GM19238 (cell line): ENCODE measurements around the gene CHD6.

Source experiments
- DNase-seq: peaks from one replicate; pipeline ENCODE4 v3.0.0; 2011; ENCODE audit warnings: low spot score; ENCODE audit not compliant: insufficient read length

The CHD6 gene

DNA sequence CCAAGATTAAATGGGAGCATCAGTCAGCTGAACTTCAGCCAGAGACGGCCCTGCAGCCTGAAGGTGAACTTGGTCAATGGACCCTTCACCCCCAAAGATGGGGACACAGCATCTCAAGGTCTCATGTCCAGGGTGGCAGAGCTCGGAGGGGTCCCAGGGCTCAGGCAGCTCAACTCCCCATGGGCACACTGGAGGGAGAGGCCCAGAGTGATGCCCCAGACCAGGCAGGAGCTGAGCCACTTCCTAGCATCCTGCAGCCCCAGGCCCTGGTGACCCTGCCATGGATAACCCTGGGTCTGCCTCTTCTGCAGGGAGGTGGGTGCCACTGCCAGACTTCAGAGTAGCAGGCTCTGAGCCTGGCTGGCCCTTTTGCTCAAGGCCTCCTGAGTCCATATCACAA, 224.1 kb downstream of the CHD6 start:
- no peak for DNase-seq

DNA sequence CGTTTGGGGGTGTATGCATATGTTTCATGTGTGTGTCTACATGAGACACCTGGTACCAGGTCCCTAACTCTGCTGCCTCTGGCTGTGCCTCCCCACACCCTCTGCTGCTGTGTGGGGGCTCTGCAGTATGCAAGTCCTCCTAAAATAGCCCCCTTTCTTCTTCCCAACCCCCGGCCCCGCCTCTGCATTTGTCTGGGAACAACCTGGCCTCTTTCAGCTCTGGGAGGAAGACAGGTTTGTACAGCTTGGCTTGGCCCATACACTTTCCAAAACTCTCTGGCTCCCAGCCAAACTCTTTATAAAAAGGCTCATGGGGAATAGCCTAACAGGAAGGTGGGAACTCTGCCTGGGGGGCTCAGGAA, 224.5 kb downstream of the CHD6 start:
- no peak for DNase-seq

DNA sequence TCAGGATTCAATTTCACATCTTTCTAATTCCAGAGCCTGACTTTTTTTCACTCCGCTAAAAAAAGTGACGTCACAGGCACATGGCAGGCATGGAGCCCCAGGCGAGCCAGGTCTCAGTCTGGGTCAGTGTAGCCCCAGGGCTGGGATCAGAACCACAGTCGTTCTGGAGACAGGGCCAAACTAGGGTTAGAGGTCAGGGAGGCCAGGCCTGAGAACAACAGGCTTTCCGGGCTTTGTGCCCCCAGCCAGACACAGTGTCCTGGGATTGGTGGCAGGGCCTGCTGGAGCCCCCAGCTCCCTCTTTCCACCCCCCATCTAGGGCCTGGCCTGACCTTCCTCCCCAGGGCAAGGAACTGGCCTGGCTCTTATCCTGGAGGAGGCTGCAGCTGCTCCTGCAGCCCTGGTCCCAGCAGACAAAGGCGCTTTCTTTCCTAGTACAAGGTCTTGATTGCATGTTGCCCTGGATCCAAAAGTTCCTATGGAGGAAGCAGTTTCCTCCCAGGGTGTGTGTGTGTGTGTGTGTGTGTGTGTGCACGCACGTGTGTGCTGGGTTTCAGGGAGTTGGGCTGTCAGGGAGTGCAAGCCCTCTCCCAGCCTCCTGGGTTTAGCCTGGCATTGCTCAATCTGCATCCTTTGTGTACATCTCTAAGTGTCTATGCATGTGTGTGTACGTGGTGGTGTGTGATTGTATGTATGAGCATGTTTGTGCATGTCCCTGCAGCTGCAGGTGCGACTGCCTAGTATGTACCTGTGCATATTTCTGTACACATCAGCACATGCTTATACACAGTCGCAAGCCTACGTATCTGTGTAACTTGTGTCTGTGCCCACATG, 225.1 kb downstream of the CHD6 start:
- DNase-seq, result no peak

DNA sequence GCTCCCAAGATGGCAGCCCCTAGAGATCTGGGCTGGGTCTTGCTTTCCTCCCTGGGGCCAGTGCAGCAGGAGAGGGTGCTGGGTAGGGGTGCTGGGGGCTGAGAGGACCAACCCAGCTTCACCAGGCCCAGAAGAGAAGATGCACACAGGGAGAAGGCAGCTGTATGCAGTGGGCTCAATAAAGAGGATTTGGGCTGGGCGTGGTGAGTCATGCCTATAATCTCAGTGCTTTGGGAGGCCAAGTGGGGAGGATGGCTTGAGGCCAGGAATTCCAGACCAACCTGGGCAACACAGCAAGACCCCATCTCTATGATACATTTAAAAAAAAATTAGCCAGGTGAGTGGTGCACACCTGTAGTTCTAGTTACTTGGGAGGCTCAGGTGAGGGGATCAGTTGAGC, 225.9 kb downstream of the CHD6 start:
- DNase-seq, result no peak

DNA sequence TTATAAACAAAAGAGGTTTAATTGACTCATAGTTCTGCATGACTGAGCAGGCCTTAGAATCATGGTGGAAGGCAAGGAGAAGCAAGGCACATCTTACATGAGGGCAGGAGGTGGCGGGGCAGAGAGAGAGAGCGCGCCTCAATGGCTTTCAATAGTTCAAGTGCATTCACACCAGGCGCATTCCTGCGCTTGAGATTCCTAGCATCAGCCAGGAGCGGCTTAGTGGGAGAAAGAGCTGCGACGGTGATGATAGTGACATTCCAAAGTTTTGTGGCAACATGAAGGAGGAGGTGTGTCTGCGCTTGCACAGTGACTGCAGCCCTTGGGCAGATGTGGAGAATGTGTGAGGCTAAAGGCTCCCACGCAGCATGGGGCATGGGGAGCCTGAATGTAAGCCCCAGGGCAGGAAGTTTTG, 226.6 kb downstream of the CHD6 start:
- no peak for DNase-seq

DNA sequence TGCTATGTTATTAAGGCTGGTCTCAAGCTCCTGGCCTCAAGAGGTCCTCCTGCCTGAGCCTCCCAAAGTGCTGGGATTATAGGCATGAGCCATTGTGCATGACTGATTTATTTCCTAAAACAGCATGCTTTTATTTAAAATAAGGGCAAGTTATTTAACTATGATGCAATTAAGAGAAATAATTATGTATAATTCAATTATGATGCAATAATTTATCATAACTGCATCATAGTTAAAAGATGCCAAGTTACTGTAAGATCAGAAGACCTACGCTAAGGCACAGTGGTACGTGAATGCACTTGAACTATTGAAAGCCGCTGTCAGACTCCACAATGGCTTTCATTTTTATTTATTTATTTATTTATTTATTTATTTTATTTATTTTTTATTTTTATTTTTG, 227.3 kb downstream of the CHD6 start:
- no peak for DNase-seq

DNA sequence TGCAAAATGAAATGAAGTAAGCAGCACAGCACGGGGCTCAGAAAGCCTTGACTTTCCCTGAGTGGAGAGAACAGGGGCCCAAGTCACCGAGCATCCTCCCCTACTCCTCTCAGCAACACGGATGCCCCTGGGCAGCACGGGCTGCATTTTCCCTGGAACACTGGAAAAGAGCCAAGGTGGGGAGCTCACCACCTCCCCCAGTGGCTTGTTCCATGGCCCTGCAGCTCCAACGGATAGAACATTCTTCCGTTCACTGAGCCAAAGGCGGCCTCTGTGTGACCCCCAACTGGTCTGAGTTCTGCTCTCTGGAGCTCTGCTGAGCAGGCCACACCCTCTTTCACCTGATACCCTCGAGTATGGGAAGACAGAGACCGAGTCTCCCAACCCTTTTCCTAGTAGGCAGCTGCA, 230.7 kb downstream of the CHD6 start:
- DNase-seq, result no peak

DNA sequence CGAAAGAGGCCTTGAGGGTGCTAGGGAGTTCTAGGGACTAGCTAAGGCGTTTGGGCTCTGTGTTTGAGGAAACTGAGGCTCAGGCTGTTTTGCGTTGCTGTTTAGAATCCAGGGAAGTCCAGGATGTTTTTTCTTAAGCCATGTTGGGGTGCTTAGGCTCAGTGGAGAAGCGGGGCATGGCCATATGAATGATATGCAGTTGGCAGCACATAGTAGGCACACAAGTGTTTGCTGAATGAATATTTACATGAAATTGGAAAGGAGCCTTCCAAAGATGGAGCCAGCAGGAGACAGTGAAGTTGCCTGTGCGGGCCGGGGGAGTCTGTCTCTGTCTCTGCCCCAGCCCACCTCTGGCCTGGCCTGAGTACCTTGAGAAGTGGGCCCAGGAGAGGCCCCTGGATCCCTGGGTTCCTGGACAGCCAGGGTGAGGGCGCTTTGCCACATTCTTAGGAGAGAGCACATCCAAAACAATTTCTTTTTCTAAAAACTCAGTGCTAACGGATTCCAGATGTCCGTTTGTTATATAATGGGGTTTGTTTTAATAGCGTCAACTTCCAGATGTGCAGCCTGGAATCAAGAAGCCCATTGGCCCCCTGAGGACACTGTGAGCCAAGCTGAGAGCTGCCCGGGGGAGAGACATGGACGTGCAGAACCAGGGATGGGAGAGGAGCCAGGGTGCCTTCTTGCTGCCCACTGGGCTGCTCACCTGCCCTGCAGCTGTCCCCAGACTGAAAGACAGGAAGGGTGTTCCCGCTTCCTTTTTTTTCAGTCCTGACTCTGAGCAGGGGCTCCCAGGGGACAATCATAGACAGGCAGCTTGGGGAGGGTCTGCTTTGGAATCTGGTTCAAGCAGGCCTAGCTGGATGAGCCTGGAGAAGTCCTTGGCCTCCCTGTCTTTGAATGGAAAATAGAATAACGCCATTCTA, 231.4 kb downstream of the CHD6 start:
- no peak for DNase-seq

DNA sequence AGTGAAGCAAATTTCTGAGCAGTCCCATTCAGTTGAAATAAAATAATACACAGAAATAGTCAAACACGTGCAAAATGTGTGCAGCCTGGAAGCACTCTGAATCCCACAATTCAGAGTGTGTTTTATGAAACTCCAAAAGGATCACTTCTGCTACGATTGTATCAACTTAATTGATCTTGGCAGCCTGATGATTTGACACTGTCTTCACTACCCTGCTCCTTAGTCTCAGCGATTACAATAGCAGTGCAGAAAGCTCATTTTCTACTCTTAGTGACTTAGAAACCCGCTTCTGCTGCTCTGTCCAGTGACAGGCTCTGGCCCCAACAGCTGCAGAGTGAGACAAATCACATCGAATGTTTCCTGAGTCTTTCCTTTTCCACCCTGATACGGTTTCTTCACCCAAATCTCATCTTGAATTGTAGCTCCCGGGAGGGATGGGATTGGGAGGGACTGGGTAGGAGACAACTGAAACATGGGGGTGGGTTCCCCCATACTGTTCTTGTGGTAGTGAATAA, 235.3 kb downstream of the CHD6 start:
- DNase-seq, result no peak

DNA sequence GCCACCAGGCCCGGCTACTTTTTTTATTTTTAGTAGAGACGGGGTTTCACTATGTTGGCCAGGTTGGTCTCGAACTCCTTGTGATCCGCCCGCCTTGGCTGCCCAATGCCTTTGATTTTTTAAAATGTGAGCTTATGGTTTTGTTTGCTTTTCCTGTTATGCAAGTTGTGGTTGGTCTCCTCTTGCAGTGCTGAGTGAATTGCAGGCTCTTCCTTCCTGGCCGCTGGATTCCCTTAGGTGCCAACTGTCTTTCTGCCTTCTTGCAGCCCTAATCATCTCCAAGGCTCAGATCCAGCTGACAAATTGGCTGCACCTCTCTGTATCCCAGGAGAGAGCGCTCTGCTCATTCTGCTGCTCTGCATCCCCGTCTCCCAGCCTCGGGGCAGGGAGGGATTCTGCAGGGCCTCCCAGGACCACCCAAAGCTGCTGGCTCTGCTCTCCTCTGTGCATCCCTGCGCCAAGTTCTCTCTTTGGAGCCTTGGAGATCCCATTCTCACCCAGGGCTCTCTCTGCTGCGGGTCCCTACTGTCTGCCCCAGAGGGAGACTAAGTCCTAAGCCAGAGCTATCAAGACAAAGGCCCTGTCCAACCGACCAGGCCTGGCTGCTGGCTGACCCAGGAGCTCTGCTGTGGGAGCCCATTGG, 237.5 kb downstream of the CHD6 start:
- DNase-seq, result no peak

DNA sequence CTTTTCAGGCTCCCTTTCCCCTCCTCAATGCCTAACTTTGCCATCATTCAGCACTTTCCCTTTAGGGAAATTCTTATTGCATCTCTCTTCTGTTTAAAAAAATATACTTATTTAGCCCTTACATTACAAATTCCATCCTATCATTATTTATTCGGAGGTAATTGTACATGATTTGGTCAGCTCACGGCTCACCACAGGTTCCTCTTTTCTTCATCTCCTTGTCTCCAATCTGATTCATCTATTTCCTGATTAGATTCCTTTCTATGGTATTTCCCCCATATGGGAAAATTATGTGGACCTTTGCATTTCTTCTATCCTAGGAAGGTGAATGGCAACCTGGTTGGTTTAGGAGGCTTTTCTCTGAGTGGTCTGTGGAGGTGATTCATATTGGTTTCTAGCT, 238.6 kb downstream of the CHD6 start:
- DNase-seq, result no peak

DNA sequence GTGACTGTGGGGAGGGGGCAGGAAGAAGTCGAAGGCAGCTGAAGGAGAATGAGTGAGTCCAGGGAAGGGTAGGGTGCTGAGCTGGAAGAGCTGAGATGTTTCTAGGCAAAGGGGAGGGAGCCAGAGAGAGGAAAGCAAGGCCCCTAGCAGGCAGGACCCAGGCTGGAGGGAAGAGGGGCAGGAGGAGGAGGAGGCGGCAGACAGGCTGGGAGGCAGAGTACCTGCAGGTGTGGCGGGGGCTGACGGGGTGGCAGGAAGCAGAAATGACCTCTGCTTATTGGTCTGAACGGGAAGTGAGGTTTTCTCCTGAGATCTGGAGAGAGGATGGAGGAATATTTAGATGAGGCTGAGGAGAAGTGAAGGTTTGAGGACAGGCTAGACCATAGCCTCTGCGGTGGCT, 240.9 kb downstream of the CHD6 start:
- DNase-seq, result no peak

DNA sequence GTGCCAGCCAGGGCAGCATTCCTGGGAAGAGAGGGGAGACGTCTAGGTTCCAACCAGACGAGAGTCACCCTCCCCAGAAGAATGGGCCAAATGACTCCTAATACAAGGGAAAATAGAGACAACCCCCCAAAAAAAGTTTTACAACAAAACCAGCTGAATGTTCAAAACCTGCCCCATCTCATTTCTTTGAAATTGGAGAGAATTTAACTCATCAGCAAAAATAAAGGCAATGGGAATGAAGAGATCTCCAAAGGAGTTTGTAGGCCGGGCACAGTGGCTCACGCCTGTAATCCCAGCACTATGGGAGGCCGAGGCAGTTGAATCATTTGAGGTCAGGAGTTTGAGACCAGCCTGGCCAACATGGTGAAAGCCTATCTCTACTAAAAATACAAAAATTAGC, 241.8 kb downstream of the CHD6 start:
- DNase-seq, result no peak

DNA sequence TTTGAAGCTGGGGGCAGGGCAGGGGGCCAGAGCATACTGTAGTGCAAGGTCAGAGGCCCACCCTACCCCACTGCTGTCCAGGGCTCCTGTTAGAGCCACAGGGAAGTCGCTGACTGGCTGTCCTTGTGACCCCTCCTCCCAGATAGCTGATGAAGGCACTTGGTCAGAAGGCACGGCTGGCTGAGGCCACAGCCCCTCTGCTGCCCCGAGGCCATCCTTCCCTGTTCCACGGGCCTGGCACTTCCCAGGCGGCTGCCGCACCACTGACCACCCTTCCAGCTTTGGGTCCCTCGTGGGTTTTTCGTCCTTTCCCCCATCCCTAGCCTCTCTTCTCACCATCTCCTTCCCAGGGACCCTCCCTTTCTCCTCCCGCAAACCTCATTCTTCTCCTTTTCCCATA, 242.3 kb downstream of the CHD6 start:
- DNase-seq, result no peak

DNA sequence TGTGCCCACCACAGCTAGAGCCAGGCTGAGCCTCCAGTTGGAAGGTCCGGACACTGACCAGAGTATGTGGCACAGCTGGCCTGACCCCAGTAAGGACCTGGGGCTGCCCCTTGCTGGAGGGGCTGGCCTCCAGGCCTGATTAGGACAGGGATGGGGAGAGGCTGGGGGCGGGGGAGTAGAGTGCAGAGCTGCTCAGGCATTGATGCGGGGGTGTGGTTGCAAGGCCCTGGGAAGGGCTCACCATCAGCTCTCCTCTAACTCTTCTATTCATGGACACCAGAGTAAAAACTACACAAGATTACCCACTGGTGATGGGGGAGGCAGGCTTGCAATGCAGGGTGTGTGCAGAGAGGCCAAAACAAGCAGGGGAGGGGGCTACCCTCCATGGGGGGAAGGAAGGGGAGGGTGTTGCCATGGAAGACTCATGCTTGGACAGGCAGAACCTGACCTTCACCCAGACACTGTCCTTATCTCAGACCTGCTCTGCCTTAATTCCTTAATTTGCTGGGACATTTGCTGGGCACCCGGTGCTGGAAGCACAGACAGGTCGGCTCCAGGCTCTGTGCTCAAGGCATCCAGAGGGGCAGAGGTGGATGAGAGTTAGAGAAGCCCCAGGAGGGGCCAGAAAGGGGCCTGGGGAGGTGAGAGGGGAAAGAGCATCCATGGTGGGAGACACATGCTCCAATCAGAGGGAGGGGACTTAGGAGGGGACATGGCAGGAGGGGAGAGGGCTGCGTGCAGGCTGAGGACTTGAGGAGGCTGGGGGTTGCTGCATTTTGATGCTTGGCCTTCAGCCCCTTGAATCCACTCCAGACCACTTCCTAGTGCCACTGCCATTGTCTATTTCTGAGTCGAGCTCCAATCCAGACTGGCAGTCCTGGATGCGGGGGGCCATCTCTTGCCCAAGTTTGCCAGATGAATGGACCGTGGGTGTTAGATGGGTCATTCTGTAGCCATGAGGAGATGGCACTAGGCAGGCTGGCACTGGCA, 244.0 kb downstream of the CHD6 start:
- no peak for DNase-seq

DNA sequence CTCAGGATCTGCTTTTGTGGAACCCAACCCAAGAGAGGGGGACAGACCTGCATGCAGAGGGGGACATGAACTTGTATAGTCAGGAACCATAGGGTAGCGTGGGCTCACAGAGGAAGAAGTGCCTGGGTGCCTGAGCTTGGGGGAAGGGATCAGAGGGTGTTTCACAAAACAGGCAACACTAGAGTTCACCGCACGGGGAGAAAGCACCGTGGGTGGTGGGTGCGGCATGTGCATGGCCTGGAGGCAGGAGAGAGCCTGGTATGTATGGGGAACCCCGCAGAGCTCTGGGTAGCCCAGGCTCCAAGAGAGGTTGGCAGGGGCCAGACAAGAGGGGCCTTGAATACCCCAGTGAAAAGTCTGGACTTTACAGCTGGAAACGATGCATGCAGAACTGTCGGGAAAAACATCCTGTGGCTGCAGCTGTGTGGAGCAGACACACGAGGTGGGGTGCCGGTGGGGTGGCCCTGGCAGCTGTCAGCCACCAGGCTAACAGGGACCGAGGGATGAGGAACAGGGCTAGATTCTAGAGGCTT, 244.9 kb downstream of the CHD6 start:
- no peak for DNase-seq

DNA sequence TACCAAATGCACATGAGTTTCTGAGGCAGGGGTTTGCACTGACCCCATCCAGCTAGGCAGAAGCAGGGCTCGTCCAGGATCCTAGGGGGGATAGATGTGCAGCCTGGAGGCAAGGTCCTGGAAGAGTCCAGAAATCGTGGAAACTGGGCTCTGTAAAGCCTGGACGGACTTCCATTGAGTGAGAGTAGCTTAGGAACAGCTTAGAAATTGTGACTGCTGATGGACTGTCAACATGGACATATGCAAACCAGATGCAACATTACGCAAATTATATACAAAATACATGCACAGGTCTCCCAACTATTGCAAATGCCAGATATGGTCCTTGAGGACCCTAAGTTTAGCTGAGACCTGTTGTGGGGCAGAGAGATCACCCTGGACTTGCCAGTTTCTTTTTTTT, 246.8 kb downstream of the CHD6 start:
- no peak for DNase-seq

DNA sequence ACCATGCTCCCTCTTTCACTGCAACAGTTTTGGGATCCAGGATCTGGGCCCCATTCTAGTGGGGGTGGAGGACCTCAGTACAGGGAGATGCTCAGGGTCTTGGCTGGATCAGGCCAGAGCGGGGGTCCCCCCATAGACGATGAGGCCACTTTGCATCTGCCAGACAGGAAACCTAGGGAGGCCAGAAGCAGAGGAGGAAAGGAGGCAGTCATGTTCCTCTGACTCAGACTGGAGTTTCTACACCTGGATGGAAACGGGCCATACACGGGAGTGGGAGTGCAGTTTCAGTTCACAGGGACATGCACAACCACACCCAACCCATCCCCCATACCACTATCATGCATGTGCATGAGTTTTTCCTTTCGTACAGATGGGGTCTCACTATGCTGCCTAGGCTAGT, 248.0 kb downstream of the CHD6 start:
- no peak for DNase-seq

DNA sequence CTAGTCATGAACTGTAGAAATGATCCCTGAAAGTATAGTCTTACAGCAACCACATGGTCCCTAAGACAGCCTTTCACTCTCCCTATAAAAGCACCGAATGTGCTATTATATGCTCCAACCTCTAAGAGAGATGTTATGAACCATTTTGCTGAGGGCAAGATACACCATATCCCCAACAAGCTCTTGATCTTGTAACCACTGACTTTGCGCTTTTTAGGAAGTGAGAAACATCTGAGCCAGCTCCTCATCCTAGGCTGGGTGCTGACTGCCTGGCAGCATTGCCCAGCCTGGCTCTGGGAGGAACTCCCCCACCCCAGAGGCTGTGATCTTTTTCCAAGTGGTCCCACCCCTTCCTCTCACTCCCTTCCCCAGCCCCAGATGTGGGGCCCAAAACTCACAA, 248.5 kb downstream of the CHD6 start:
- no peak for DNase-seq

DNA sequence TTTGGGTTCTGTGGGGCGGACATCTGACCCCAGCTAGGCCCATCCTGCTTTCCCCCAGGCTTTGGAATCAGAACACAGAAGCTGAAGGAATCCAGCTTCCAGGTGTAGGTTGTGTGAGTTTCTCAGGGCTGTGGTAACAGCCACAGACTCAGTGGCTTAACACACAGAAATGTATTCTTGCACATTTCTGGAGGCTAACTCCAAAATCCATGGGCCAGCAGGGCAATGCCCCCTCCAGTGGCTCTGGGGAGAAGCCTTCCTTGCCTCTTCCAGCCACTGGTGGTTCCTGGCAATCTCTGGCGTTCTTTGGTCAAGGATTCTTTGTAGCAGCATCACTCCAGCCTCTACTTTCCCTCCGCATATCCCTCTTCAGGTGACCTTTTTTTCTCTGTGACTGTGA, 250.2 kb downstream of the CHD6 start:
- DNase-seq, result no peak

DNA sequence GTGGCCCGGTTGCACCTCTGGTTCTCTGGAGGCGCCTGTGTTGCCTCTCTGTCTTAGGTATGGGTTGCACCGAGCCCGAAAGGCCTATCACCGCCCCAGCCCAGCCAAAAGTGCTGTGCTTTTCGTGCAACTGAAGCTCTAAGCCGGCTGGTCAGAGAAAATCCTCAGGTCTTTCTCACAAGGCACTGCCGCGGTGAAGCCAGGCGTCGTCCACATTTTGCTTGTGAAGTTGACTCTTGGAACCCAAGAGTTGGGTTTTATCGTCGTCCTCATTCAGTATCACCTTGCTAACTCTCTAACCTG, 250.8 kb downstream of the CHD6 start:
- DNase-seq, result no peak
